22Rv1 (cell line): ENCODE data around the gene ARHGAP8.

Source experiments
- CTCF ChIP-seq: fragments of 450-650 bp; IDR thresholded peaks from 2 replicates; pipeline ENCODE4 v1.5.1; 2017; ENCODE audit warnings: mild to moderate bottlenecking
- ZFX ChIP-seq: fragments of 450-650 bp; IDR thresholded peaks from 2 replicates; pipeline ENCODE4 v1.6.1; 2017; ENCODE audit warnings: antibody characterized with exemption, borderline replicate concordance

GRCh38 chr22:44894321-44894720 lies 141.9 kb downstream of the ARHGAP8 start:
- TF ChIP-seq CTCF = no peak
- no peak for TF ChIP-seq ZFX
